Mononuclear cell (primary cell): ENCODE results near the gene NKX2-2. TPM values are rescaled to one million over a fixed set of nuclear protein-coding genes. Genes with fewer than 3 reads are reported as not detected.

ENCODE experiments used
- H3K27me3 ChIP-seq: 2 replicates; pipeline ENCODE4 v1.6.0; 2011; ENCODE audit warnings: low read length, control low read depth; ENCODE audit not compliant: insufficient read depth
- H3K4me1 ChIP-seq: 2 replicates; pipeline ENCODE4 v1.5.1; 2011; ENCODE audit warnings: mild to moderate bottlenecking, low read length, control low read depth; ENCODE audit not compliant: insufficient read depth
- H3K4me3 ChIP-seq: 2 replicates; pipeline ENCODE4 v1.5.1; 2011; ENCODE audit warnings: mild to moderate bottlenecking, low read length, moderate library complexity
- H3K9me3 ChIP-seq: 2 replicates; pipeline ENCODE4 v1.5.1; 2011; ENCODE audit warnings: low read depth, mild to moderate bottlenecking, control low read depth, low read length
- total RNA-seq: library from RNA; depleted of rRNA; stranded (reverse); fragments of >200 nt; gene quantifications from one replicate; pipeline ENCODE4 v1.2.3, GENCODE V29; 2012

NKX2-2 gene
- total RNA-seq, 1 donor, result not detected

DNA sequence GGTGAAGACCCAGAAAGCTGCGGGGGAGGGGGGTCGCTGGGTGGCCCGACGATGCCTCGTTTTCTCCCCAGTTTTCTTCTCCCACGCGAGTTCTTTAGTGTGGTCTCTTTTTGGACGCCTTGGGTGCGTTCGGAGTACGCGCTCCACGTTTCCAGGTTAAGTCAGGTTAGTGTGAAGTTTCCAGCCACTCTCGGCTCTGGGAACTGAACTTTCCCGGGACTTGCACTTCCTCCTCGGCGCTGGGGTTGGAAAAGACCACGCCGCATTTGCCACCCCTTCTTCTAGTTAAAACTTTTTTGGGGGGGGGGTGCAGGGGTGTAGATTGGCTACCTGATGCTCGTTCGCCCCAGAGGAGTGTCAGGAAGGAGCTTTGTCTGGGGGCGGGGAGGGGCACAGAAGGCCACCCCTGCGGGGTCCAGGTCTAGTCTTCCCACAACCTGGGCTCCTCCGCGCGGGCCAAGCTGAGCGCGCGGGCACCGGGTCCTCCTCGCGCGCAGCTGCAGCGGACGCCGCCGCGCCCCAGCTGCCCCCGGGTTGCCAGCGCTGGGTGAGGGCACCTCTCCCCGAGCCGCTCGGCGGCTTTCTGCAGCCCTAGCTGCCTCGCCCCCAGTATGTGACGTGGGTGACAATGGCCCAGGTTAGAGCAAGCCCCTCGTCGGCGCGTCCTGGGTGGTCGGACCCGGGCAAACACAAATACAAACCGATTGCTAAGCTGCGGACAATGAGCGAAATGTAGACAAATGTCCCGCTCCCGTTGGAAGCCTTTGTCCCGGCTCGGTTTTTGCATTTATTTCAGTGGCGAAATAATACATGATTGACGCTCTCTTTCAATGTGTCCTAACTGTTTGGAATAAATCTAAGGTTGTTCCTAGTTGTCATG, 1.7 kb upstream of the NKX2-2 start:
- no peaks in the 10 kb centered on the region for H3K9me3 ChIP-seq
- H3K4me3 ChIP-seq, result no peak overlapping the region
- peaks cover 30% of the 10 kb centered on the region for H3K4me1 ChIP-seq
- H3K27me3 ChIP-seq, result peaks cover 89% of the 10 kb centered on the region

DNA sequence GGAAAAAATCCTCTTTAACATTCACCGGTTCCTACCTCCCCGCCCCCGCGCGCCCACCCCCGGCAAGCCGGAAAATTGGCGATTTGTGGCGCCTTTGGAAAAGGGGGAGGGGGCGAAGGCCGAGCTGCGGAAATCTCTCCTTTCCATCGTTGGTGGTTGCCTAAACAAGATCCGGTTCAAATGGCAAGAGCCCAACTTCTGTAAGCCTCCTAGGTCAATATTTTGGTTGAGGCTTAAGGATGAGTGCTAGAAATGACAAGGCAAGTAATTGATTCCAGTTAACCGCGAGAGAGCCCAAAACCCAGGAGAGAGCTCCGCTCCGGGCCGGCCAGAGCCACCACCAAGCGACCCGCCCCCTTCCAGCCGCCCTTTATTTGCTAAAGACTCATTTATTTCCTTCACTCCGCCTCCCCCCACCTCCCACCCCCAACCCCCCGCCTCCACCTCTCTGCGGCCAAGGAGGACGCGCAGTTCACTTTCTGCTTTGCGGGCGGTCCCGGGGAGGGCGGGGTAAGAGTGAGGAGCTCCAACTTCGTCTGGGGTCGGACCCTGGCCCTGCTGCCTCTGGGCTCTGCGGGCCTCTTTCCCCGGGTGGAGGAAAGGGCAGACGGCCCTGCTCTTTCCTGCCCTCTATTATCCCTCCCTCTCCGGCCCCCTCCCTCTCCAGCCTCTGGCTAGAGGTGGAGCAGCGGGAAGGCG, 838 bp upstream of the NKX2-2 start:
- Histone ChIP-seq H3K27me3 (peaks cover 89% of the 10 kb centered on the region), H3K4me3 (no peak overlapping the region), H3K9me3 (no peaks in the 10 kb centered on the region), H3K4me1 (peaks cover 38% of the 10 kb centered on the region)

DNA sequence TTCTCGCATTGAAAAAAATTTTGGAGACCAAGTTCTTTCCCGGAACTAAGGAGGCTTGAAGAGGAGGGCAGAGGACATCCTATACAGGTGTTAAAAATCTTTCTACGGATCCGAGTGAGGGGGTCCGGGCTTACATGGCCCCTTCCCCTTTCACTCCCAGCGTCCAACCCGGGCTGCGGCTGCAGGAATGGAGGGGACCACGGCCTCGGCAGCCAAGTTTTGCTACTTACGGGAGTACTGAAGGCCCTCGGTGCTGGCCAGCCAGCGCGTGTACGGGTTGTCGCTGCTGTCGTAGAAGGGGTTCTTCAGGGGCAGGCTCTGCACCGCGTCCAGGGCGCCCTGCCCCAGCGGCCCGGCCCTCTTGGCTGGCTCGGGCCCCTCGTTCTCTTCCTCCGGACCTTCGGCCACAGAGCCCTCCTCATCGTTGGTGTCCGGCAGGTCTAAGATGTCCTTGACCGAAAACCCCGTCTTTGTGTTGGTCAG, 642 bp downstream of the NKX2-2 start:
- Histone ChIP-seq H3K27me3 (peaks cover 87% of the 10 kb centered on the region), H3K9me3 (no peaks in the 10 kb centered on the region), H3K4me1 (peaks cover 42% of the 10 kb centered on the region), H3K4me3 (no peak overlapping the region)

DNA sequence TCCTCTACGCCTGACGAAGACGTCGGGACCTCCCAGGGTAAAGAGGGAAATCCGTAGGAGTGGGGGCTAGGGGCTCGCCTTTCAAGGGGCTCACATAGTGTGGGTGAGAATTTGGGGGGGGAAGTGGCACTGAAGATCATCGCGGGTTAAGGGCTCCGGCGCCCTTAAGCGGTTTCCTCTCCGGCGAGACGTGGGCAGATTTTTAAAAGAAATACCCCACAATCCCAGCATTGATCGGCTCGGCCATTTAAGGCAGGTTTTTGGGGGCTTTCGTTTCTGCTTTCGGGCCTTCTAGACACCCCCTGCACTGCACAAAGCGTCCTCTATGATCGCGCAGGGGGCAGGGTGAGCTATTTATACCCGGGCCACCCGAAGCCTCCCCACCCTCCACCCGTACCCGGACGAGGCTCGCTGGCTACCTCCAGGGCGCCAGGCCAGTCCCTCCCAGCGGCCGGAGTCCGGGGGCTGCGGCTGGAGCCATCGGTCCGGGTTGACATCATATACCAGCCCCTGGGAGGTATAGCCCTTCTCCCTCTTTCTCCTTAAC, 1.2 kb downstream of the NKX2-2 start:
- H3K9me3 ChIP-seq, result no peaks in the 10 kb centered on the region
- H3K4me3 ChIP-seq, result no peak overlapping the region
- H3K4me1 ChIP-seq, result peaks cover 42% of the 10 kb centered on the region

DNA sequence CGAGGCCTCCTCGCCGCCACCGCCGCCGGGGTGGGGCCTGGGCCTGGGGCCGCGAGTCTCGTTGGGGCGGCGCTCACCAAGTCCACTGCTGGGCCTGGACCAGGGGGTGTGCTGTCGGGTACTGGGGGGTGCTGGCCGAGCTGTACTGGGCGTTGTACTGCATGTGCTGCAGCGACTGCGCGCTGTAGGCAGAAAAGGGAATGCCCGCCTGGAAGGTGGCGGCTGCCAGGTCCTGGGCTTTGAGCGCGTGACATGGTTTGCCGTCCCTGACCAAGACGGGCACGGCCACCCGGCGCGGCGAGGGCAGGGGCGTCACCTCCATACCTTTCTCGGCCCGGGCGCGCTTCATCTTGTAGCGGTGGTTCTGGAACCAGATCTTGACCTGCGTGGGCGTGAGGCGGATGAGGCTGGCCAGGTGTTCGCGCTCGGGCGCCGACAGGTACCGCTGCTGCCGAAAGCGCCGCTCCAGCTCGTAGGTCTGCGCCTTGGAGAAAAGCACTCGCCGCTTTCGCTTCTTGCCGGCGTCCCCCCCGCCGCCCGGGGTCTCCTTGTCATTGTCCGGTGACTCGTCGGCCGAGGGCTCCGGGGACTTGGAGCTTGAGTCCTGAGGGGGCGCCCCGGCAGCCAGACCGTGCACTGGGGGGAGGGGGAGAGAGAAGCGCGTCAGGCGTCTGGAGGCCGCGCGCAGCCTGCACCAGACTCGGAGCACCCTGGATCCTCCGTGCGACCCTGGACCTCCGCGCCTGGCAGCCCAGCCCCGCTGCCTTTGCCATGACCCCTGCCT, 1.8 kb downstream of the NKX2-2 start:
- H3K4me3 ChIP-seq, result no peak overlapping the region
- peaks cover 87% of the 10 kb centered on the region for H3K27me3 ChIP-seq
- H3K4me1 ChIP-seq, result peaks cover 42% of the 10 kb centered on the region
- H3K9me3 ChIP-seq, result no peaks in the 10 kb centered on the region

More for the DNA sequence above, 1.2 kb downstream of the NKX2-2 start:
- peaks cover 87% of the 10 kb centered on the region for H3K27me3 ChIP-seq

DNA sequence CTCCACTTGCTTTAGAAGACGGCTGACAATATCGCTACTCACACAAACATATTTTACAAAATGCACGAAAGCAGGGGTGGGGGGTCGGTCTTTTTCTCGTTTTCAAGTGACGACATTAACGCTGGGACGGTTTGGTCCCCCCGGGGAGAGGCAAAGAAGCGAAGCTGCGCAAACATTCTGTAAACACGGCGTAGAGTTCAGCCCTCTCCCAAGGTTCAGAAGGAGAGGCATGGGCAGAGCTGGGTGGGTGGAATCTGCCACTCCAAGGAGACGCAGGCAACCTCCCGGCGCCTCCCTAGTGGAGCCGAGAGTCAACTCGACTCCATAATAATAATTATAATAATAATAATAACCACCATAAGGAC, 2.4 kb downstream of the NKX2-2 start:
- Histone ChIP-seq H3K27me3 (peaks cover 87% of the 10 kb centered on the region), H3K9me3 (no peaks in the 10 kb centered on the region), H3K4me1 (peaks cover 46% of the 10 kb centered on the region), H3K4me3 (no peak overlapping the region)

DNA sequence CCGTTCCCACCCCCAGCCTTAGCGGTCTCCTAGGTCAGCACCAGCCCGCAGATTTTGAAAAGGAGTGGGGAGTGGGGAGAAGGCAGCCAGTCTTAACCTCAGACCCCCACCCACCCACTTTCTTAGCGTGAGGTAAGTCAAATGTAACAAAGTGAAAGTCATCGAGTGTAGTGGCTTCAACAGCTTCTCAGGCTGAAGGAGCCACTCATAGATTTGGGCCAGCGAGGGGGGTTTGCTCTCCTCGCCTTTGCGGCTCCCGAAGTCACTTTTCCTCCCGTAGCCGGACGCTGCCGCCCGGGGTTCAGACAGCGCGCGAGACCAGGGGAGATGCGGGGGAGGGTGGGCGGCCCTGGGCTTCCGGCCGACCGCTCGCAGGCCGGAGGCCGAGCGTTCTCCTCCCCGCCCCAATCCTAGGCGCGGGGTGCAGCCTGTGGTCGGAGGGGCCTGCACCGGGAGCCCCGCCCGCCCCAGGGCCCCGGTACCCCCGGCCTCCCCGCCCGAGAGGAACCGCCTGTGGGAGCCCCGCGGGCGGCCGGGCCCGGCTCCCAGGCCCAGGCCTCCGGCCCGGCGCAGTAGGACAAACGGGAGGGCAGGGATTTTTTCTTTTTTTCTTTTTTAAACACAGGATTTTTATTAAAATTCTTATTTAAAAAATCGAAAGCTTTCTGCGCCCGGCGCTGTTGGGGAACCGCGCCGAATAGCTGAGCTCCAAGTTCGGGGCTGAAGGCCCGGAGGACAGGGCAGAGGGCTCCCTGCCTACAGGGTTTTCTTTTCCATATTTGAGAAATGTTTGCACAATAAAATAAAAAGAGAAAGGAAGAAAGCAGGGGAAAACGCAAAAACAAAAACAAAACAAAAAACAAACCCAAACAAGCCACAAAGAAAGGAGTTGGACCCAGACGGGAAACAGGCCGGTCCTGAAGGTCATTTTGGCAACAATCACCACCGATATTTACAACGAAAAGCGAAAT, 3.2 kb downstream of the NKX2-2 start:
- peaks cover 87% of the 10 kb centered on the region for H3K27me3 ChIP-seq
- H3K9me3 ChIP-seq, result no peaks in the 10 kb centered on the region
- no peak overlapping the region for H3K4me3 ChIP-seq
- peaks cover 54% of the 10 kb centered on the region for H3K4me1 ChIP-seq

DNA sequence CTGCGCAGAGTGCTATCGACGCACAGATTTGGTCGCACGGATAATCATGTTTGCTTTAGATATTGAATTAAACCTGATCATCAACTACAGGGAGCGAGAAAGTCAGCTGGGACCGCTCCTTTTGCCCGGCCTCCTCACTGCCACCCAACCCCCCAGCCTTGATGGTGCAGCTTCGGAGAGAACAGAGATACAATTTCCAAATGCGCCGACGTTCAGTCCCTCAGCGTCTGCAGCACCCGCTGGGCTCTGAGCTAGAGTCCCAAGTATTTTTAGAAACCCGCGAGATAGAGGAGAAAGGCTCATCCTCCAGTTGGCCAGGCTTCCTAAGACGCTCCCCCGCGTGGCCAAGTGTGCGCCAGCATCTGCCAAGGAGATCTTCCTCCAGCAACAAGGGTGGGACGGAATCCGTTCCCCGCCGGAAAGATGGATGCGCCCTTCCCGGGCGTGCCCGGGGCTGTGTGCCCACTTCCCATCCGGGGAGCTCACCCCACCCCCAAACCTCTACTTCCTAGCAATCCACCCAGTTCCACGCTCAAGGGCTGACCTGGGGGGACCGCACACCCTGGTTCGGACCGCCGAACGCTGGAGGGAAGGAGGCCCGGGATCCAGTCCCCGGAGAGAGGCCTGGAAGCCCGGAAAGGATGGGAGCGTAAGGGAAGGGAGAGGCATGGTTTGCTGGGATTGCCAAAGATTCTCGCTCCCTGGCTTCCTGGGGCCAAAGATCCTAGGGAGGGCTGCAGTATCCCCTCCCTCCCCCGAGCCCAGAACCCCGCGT, 4.1 kb downstream of the NKX2-2 start:
- peaks cover 61% of the 10 kb centered on the region for H3K4me1 ChIP-seq

DNA sequence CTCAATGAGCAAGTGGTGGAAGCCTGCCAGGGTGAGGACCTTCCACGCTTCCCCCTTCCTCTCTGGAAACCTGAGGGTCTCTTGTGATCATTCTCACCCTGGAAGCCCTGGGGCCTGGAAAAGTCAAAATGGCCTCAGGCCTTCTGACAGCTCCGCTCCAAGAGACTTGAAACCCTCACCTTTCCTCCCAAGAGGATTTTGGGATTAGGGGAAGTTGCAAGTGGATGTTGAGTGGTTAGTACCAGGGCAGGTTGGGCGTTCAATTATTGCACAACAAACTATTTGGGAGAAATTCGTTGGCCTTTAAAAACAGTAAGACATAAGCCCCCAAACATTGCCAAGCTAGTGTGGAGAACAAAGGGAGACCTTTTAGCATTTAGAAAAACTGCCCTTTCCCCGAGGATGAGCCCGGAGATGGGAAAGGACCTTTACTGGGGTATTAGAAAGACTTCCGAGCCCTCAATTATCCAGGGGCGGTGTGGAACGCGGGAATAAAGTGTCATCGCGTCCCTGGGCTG, 4.7 kb downstream of the NKX2-2 start:
- peaks cover 61% of the 10 kb centered on the region for H3K4me1 ChIP-seq
- no peaks in the 10 kb centered on the region for H3K9me3 ChIP-seq
- peaks cover 91% of the 10 kb centered on the region for H3K27me3 ChIP-seq
- H3K4me3 ChIP-seq, result no peak overlapping the region

More for the DNA sequence above, 4.1 kb downstream of the NKX2-2 start:
- Histone ChIP-seq H3K27me3 (peaks cover 89% of the 10 kb centered on the region), H3K4me3 (no peak overlapping the region), H3K9me3 (no peaks in the 10 kb centered on the region)

DNA sequence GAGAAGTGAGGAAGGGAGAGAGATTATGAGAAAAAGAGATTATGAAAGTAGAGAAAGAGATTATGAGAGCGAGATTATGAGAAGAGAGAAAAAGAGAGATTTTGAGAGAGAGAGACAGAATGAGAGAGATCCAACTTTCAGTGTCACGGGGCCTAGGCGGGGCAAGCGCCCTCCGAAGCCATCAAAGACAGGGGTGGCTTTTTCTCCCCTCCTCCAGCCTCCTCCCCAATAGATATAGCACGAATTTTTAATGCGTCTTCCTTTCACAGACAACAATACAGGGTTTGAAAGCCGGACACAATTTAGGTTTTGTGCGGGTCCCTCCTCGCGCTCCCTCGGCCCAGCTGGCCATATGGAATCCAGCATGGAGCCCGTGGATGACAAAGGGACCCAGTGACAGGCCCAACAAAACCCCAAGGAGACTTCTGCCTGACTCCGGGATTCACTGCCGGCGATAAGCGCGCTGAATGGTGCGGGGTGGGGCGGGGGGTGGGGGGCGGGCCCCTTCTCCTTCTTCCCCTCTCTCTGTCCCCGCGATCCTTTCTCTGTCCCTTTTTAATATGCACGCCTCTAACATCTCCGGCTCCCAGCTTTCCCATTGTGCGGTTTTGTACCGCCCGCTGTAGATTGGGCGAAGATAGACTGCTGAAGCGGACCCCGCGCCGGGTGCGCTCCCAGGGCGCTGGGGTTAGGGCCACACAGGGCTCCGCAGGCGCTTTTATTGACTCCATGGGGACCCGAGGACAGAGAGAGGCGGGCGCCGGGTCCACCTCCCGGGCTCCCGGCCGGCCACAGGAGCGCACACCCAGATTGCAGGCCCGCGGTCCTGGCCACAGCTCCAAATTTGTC, 5.4 kb downstream of the NKX2-2 start:
- no peaks in the 10 kb centered on the region for H3K9me3 ChIP-seq
- no peak overlapping the region for H3K4me3 ChIP-seq
- peaks cover 57% of the 10 kb centered on the region for H3K4me1 ChIP-seq
- H3K27me3 ChIP-seq, result peaks cover 87% of the 10 kb centered on the region

DNA sequence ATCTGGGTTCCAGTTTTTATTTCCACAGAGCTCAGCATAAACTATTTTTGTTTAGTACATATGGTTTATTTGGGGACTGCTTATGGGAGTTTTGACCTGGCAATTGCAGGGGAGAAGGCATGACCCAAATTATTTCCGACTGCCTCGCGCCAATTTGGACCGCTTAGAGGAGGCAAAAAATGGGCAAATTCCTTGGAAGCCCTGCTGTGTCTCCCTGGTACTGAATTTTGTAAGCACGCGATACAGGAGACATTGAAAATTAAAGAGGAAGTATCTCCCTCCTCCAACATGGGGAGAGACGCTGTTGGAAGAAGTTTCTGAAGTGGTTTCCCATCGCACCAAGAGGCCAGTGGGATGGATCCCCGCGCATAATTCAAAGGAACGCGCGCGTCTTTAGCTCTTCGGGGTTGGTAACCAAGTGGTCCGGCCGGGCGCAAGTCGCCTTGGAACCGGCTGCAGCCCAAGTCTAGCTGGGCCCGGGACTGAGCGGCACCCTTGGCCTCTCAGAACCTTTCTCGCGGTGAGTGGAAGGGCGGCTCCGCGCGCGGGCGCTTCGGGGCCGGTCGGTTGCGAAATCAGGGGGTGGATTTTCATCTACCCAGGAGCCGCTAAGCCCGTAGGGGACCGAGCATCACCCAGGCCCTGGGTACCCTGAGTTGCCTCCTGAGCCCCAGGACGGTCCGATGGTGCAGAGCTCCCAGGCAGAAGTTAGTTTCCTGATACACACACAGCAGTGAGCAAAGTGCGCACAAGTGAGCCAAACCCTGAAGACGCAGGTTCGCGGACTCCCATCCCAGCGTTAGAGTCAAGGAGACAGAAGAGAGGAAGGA, 6.2 kb downstream of the NKX2-2 start:
- peaks cover 79% of the 10 kb centered on the region for H3K27me3 ChIP-seq
- peaks cover 49% of the 10 kb centered on the region for H3K4me1 ChIP-seq
- no peak overlapping the region for H3K4me3 ChIP-seq
- no peaks in the 10 kb centered on the region for H3K9me3 ChIP-seq
